ENCODE results near the gene SRSF7. TPM values are rescaled to one million over a fixed set of nuclear protein-coding genes. Genes with fewer than 3 reads are reported as not detected.
A peak's percentile ranks its signal among the peaks of the same experiment; 100 is the strongest.

SRSF7 gene
- total and polyA plus RNA-seq, 9 of the 15 experiments (the other 6 are each of a cell fraction or from before 2014, with no cell fraction given), result 219 to 726 (median 375) TPM

- TF ChIP-seq ERF (CRISPR knock-in tag; IDR thresholded peaks at IDR 0.05), result 0 out of 2 replicates have a peak, but pooled peaks have one; percentile 25
- TF ChIP-seq VEZF1 (CRISPR knock-in tag; IDR thresholded peaks at IDR 0.05), result peak; percentile 96
- no peak for TF ChIP-seq XRCC4 (IDR thresholded peaks at IDR 0.05; ENCODE audit: extremely low read depth, insufficient read depth, insufficient read length)
- TF ChIP-seq XRCC3 (IDR thresholded peaks at IDR 0.05), result no peak
- peak in 1 of 2 experiments; percentile 97; a peak in 2 of 4 replicates for TF ChIP-seq HDAC1 (IDR thresholded peaks at IDR 0.05)
- no peak; the same call in 1 of the 2 replicates for TF ChIP-seq TSHZ1 (CRISPR knock-in tag; IDR thresholded peaks at IDR 0.05)
- TF ChIP-seq KDM2B (CRISPR knock-in tag; IDR thresholded peaks at IDR 0.05), result peak; percentile 98
- TF ChIP-seq TFAP4 (CRISPR knock-in tag; IDR thresholded peaks at IDR 0.05; ENCODE audit: borderline replicate concordance), result peak; percentile 89
- TF ChIP-seq ZNF77 (CRISPR knock-in tag; IDR thresholded peaks at IDR 0.05), result peak; percentile 28; the same call in 1 of the 2 replicates
- TF ChIP-seq RFX1 (IDR thresholded peaks at IDR 0.05), result peak; percentile 97
- no peak for TF ChIP-seq EHMT2 (IDR thresholded peaks at IDR 0.05)
- TF ChIP-seq ZNF224 (CRISPR knock-in tag; IDR thresholded peaks at IDR 0.05), result peak; percentile 93; the same call in 1 of the 2 replicates
- TF ChIP-seq ZFP30 (CRISPR knock-in tag; IDR thresholded peaks at IDR 0.05; ENCODE audit: borderline replicate concordance), result peak; percentile 78; the same call in 1 of the 2 replicates
- peak; percentile 62; the same call in 1 of the 2 replicates for TF ChIP-seq ZNF75A (CRISPR knock-in tag; IDR thresholded peaks at IDR 0.05)
- no peak for TF ChIP-seq ZNF184 (CRISPR knock-in tag; IDR thresholded peaks at IDR 0.05)
- no peak for TF ChIP-seq ZNF197 (CRISPR knock-in tag; IDR thresholded peaks at IDR 0.05; ENCODE audit: low read depth)
- TF ChIP-seq ZNF583 (CRISPR knock-in tag; IDR thresholded peaks at IDR 0.05), result no peak
- TF ChIP-seq SRSF1 (IDR thresholded peaks at IDR 0.05; ENCODE audit: low read depth, low read length), result peak; percentile 97
- TF ChIP-seq ESRRB (CRISPR knock-in tag; IDR thresholded peaks at IDR 0.05; ENCODE audit: borderline replicate concordance), result peak; percentile 69; the same call in 1 of the 2 replicates
- TF ChIP-seq DACH1 (IDR thresholded peaks at IDR 0.05; ENCODE audit: partially characterized antibody), result no peak
- no peak; the same call in 1 of the 2 replicates for TF ChIP-seq PREB (CRISPR knock-in tag; IDR thresholded peaks at IDR 0.05)
- peak; percentile 81 for TF ChIP-seq NEUROD1 (IDR thresholded peaks at IDR 0.05; ENCODE audit: borderline replicate concordance, low read depth, low read length, partially characterized antibody)
Observed at GRCh38 chr2:38750891-38751595, at the start of gene SRSF7 (continued).

All from K562 (cell line).